GM19328 (cell line): ENCODE data around the gene AFF1.

Source experiments
- ATAC-seq: cut with Tn5 transposase; IDR thresholded peaks from one replicate; pipeline ENCODE4 v1.9.1; 2021; ENCODE audit warnings: mild to moderate bottlenecking, moderate library complexity; ENCODE audit not compliant: unreplicated experiment

AFF1 gene

GRCh38 chr4:86934771-86935565, at the start of gene AFF1:
Gene AFF1 (plus strand): TSS chr4:86935011. CDS start chr4:86948534, 13,523 bp downstream.
- peak; percentile 50 for ATAC-seq

GRCh38 chr4:86890790-86891189, 44.0 kb upstream of the AFF1 start:
- ATAC-seq = no peak

DNA sequence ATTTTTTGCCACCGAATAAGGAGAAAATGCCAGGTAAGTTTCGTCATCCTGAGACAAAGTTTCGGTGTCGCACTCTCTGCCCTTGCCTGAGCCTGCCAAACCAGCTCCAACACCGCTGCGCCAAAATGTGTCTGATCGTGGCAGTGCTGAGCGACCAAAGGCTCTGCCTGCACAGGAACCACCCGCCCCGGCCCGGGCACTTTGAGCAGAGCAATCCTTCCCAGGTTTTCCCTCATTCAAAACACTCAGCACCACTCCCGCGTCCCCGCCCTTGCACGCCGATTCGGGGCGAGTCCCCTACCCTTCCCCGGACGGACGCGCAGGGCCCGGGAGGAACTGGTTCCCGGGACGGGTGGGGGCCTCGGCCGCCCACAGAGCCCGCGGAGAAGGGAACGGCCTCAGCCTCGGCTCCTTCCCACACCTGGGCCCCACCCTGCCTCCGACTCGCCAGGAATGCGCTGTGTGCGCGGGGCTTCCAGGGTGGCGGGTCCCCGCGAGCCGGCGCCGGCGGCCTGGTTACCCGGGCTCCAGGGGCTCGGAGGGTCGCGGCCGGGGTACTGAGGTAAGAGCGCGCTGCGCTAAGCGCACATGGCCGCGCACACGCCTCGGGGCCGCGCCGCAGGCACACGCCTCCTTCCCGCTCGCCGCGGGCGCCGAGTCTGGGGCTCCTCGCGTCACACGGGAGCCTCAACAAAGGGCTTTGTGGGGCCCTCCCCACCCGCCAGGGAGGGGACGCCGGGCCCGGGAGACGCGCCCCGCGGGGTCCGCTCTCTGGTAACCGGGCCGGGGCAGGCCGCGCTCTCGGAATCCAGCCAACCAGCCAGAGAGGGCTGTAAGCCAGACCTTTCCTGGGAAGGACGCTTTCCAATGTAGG, 42.8 kb upstream of the AFF1 start, which contains the start of gene C4orf36:
C4orf36 (minus strand) TSS at position 661 of the 874 bp plus-strand sequence. CDS start 902 bp downstream, outside the sequence.
- ATAC-seq = peak; percentile 58

DNA sequence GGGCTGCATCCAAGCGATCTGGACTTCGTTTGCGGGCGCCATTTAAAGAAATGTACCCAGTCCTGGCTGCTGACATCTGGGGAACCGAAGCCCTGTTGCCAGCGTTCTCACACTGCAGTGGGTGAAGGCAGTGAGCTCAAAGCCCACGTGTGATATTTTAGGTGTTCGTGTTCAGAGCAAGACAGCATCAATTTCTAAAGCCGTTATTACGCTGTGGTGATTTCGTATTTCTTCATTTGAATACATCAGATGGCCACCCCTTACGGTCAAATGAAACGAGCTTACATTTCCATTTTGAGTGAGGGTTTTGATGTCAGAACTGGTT, 42.2 kb upstream of the AFF1 start:
- ATAC-seq = peak; percentile 5

DNA sequence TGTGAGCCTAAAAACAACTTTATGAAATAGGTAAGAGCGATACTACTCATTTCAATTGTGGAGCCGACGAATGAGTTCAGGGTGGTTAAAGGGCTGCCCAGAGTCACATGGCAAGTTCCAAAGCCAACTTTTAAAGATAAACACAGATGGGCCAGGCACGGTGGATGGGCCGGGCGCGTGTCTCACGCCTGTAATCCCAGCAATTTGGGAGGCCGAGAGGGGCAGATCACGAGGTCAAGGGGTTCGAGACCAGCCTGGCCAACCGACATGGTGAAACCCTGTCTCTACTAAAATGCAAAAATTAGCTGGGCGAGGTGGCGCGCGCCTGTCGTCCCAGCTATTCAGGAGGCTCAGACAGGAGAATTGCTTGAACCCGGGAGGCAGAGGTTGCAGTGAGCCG, 41.7 kb upstream of the AFF1 start:
- ATAC-seq = no peak

DNA sequence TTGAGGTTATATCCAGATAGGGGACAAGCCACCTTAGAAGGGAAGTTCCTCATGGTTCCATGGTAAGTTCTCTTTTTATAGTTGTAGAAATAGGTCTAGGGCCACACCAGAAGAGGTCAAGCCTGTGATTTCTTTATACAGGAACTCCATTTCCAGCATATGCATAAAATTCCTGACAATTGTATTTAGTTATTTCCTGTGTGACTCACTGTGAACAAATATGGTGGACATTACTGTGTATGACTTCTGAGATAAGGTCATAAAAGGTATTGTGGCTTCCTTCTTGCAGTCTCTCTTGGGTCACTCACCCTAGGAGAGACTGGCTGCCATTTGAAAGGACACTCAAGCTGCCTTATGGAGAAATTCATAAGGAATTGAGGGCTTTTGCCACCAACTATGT, 40.4 kb upstream of the AFF1 start:
- no peak for ATAC-seq

DNA sequence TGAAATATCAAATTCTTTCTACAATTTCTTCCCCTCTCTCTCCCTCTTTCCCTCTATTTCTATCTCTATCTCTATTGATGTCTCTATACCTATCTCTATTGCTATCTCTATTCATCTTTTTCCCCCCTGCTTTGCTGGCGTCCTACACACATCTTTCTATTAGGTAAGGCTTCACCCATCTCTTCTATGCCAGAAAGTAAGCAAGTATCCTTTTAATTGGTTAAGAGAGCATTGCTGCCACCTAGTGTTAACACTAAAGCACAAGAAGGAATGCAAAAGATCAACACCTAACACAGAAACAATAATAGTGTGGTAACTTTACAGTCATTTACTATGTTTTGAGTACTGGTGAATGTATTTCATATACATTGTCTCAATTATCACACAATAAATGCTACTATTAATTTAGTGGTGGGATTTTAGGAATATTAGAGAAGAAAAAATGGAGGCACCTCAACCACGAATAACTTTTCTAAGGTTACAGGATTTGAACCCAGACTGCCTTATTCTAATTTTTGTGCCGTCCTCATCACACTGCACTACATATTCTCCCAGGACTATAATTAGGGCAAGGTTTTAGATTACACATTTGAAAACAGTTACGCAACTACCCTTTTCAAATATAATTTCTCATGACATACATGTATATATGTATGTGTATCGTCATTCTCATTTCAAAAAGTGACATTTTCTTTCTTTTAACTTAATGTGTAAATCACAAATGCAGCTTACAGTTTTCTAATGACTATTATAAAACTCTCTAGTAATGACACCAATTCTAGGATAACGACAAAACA, 38.9 kb upstream of the AFF1 start:
- ATAC-seq = peak; percentile 61

DNA sequence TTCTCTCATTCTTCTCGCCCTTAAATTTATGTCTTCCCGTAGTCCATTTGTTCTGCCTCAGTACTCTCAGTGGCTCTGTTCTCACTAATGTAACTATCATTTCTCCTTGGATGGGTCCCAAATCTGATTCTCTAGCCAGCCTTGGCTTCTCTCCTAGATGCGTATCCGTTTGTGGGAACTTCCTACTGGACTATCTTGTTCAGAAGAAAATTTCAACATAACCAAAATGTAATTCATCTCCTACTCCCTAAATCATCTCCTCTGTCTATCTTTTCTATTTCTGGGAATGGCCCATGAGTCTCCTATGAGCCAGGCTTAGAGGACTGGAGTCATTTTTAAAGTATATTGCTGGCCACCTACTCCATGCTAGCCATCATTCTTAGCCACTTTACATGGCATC, 38.2 kb upstream of the AFF1 start:
- no peak for ATAC-seq

- ATAC-seq = no peak
Measured at GRCh38 chr4:86898562-86898961, 36.2 kb upstream of the AFF1 start.

DNA sequence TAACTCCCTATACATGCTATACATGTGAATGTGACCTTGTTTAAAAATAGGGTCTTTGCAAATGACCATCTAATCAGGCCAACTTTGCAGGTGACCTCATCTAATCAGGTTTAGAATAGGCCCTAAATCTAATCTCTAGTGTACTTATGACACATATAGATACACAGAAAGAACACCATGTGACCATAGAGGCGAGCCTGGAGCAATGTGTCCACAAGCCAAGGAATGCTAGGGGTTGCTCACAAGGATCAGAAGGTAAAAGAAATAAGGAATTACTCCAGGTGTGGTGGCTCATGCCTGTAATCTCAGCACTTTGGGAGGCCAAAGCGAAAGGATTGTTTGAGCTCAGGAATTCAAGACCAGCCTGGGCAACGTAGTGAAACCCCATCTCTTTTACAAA, 32.9 kb upstream of the AFF1 start:
- ATAC-seq = no peak

- ATAC-seq = no peak
Measured at GRCh38 chr4:86908251-86908657, 26.6 kb upstream of the AFF1 start.

- ATAC-seq = no peak
Measured at GRCh38 chr4:86909546-86910295, 25.1 kb upstream of the AFF1 start.

GRCh38 chr4:86910369-86910768, 24.4 kb upstream of the AFF1 start:
- no peak for ATAC-seq

- ATAC-seq = no peak
Measured at GRCh38 chr4:86910820-86911684, 23.8 kb upstream of the AFF1 start.

GRCh38 chr4:86916392-86916791, 18.4 kb upstream of the AFF1 start:
- ATAC-seq = no peak

DNA sequence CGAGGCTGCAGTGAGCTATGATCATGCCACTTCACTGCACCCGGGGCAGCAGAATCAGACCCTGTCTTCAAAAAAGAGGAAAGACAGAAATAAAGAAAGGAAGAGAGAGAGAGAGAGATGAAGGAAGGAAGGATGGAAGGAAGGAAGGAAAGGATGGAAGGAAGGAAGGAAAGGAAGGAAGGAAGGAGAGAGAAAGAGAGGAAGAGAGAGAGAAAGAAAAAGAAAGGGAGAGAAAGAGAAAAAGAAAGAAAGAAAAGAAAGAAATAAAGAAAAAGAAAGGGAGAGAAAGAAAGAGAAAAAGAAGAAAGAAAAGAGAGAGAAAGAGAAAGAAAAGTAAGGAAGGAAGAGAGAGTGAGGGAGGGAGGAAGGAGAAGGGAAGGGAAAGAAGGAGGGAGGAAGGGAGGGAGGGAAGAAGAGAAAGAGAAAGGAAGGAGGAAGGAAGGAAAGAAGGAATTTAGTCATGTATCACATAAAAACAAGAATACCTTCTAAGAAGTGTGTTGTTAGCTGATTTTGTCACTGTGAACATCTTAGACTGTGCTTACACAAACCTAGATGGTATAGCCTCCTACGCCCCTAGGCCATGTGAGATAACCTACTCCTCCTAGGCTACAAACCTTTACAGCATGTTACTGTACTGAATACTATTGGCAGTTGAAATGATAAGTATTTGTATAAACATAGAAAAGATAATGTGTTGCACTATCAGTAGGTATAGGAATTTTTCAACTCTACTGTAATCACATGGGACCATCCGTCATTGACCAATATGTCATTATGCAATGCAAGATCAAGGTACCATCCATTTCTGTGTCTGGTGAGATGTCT, 17.4 kb upstream of the AFF1 start:
- ATAC-seq = no peak

GRCh38 chr4:86918539-86919072, 16.2 kb upstream of the AFF1 start:
- ATAC-seq = no peak

GRCh38 chr4:86919561-86920223, 15.1 kb upstream of the AFF1 start:
- no peak for ATAC-seq
